ENCODE results near the gene SLC16A10. TPM values are rescaled to one million over a fixed set of nuclear protein-coding genes. Genes with fewer than 3 reads are reported as not detected.

Gene SLC16A10
- total RNA-seq, 1 experiment from 2014 or later: 0.05 TPM

DNA sequence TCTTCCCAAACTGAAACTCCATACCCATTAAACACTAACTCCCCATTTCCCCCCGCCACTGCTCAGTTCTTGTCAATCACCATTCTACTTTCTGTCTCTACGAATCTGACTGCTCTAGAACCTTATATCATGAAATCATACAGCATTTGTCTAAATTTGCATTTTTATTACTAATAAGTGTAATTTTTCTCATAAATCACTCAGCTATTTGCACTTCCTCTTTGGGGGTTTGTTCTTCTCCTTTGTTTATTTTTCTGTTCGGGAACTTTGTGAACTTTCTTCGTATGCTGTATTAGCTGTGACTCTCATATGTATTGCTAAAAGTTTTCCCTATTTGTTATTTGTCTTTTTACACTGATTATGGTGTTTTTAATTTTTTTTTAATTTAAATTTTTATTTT is 152.2 kb downstream of the SLC16A10 start:
- intact Hi-C loops (cut with micrococcal nuclease): no loop called here

DNA sequence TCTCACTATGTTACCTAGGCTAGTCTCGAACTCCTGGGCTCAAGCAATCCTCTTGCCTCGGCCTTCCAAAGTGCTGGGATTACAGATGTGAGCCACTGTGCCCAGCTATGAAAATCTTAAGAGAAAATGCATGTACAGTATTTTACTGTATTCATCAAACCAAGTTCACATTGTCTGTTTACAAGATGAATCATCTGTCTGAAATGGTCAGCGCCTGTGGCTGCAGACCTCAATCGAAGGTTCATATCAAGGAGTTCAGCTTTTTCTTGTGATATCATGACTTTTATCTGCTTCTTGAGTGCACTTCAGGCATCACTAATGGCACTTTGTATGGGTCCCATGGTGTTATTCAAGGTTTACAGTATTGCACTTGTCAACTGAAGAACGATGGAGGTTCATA is 155.1 kb downstream of the SLC16A10 start:
- Mint-ChIP-seq H3K36me3 (ENCODE audit: insufficient read depth, unreplicated experiment) (no peaks in the 10 kb centered on the region), H3K27ac (ENCODE audit: low read depth, unreplicated experiment) (no peak overlapping the region), H3K9me3 (ENCODE audit: unreplicated experiment) (no peaks in the 10 kb centered on the region), H3K27me3 (ENCODE audit: insufficient read depth, unreplicated experiment) (peaks cover 24% of the 10 kb centered on the region), H3K4me1 (ENCODE audit: insufficient read depth, unreplicated experiment) (no peaks in the 10 kb centered on the region), H3K4me3 (ENCODE audit: unreplicated experiment) (no peak overlapping the region)
- BruUV-seq (replicated peaks): no TSS peak
- CTCF ChIA-PET: interaction anchor here (1.1 to 1.9 kb wide), 2 partner anchors 16 to 232 kb away, joined by 5 to 12 read pairs; a partner anchor contains a TSS
- POLR2A ChIA-PET: interaction anchor here (0.8 to 1.5 kb wide), 2 partner anchors 15 to 16 kb away, joined by 3 to 5 read pairs; a partner anchor contains a TSS
- no peak for DNase-seq (ENCODE audit: unreplicated experiment)
- no peak for TF ChIP-seq CTCF (IDR thresholded peaks at IDR 0.05; ENCODE audit: unreplicated experiment)
- intact Hi-C loops (cut with micrococcal nuclease): no loop called here

More for the DNA sequence above, 152.2 kb downstream of the SLC16A10 start:
- Mint-ChIP-seq H3K9me3 (ENCODE audit: unreplicated experiment) (no peaks in the 10 kb centered on the region), H3K27ac (ENCODE audit: low read depth, unreplicated experiment) (no peak overlapping the region), H3K4me1 (ENCODE audit: insufficient read depth, unreplicated experiment) (no peaks in the 10 kb centered on the region), H3K27me3 (ENCODE audit: insufficient read depth, unreplicated experiment) (peaks cover 18% of the 10 kb centered on the region), H3K4me3 (ENCODE audit: unreplicated experiment) (no peak overlapping the region), H3K36me3 (ENCODE audit: insufficient read depth, unreplicated experiment) (no peaks in the 10 kb centered on the region)
- no peak for TF ChIP-seq CTCF (IDR thresholded peaks at IDR 0.05; ENCODE audit: unreplicated experiment)
- ChIA-PET CTCF (interaction anchor here (0.6 to 1.6 kb wide), 4 partner anchors 9 to 1929 kb away, joined by 3 read pairs; a partner anchor contains a TSS), POLR2A (interaction anchor here (1.3 kb wide), 1 partner anchor 10 kb away, joined by 3 read pairs; no protein-coding TSS in a partner anchor)
- DNase-seq (ENCODE audit: unreplicated experiment): no peak
- BruUV-seq (replicated peaks): no TSS peak

GRCh38 chr6:111243095-111243494 is 155.8 kb downstream of the SLC16A10 start:
- DNase-seq (ENCODE audit: unreplicated experiment): no peak
- BruUV-seq (replicated peaks): no TSS peak
- ChIA-PET CTCF (interaction anchor here (1.1 to 1.9 kb wide), 2 partner anchors 16 to 232 kb away, joined by 5 to 12 read pairs; a partner anchor contains a TSS), POLR2A (interaction anchor here (0.8 to 1.5 kb wide), 2 partner anchors 15 to 16 kb away, joined by 3 to 5 read pairs; a partner anchor contains a TSS)
- Mint-ChIP-seq H3K4me1 (ENCODE audit: insufficient read depth, unreplicated experiment) (no peaks in the 10 kb centered on the region), H3K36me3 (ENCODE audit: insufficient read depth, unreplicated experiment) (no peaks in the 10 kb centered on the region), H3K4me3 (ENCODE audit: unreplicated experiment) (no peak overlapping the region), H3K27ac (ENCODE audit: low read depth, unreplicated experiment) (no peak overlapping the region), H3K9me3 (ENCODE audit: unreplicated experiment) (no peaks in the 10 kb centered on the region), H3K27me3 (ENCODE audit: insufficient read depth, unreplicated experiment) (peaks cover 24% of the 10 kb centered on the region)
- intact Hi-C loops (cut with micrococcal nuclease): no loop called here
- no peak for TF ChIP-seq CTCF (IDR thresholded peaks at IDR 0.05; ENCODE audit: unreplicated experiment)

DNA sequence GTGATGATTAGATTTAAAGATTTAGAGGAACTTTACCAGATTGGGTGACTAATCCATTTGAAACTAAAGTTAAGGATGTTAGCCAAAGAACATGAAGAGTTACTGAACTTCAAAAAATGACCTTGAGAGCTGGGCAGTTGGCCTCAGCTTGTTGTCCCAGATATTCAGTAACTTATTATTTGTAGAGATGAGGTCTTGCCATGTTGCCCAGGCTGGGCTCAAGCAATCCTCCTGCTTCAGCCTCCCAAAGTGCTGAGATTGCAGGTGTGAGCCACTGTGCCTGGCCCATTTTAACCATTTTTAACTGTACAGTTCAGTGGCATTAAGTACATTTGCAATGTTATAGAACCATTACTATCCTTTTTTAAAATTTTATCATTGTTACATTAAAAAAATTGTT is 161.5 kb downstream of the SLC16A10 start:
- POLR2A ChIA-PET: no interaction called here
- CTCF ChIA-PET: interaction anchor here (0.6 to 0.9 kb wide), 3 partner anchors 10 to 536 kb away, joined by 3 to 5 read pairs (median 3); no protein-coding TSS in a partner anchor

More for the DNA sequence above, 161.5 kb downstream of the SLC16A10 start:
- DNase-seq (ENCODE audit: unreplicated experiment): no peak
- Mint-ChIP-seq H3K4me1 (ENCODE audit: insufficient read depth, unreplicated experiment) (no peaks in the 10 kb centered on the region), H3K27me3 (ENCODE audit: insufficient read depth, unreplicated experiment) (peaks cover 25% of the 10 kb centered on the region), H3K27ac (ENCODE audit: low read depth, unreplicated experiment) (no peak overlapping the region), H3K4me3 (ENCODE audit: unreplicated experiment) (no peak overlapping the region), H3K9me3 (ENCODE audit: unreplicated experiment) (no peaks in the 10 kb centered on the region), H3K36me3 (ENCODE audit: insufficient read depth, unreplicated experiment) (no peaks in the 10 kb centered on the region)
- intact Hi-C loops (cut with micrococcal nuclease): no loop called here
- no peak for TF ChIP-seq CTCF (IDR thresholded peaks at IDR 0.05; ENCODE audit: unreplicated experiment)
- no TSS peak for BruUV-seq (replicated peaks)
